Endothelial cell of umbilical vein (primary cell): ENCODE results near the gene FCN2.

Experiments used
- EZH2 ChIP-seq: IDR thresholded peaks from 2 replicates; pipeline ENCODE4 v1.6.1; 2012; ENCODE audit warnings: borderline replicate concordance, low read depth, mild to moderate bottlenecking, moderate library complexity, low read length, inconsistent platforms; ENCODE audit not compliant: severe bottlenecking
- MYC ChIP-seq: IDR thresholded peaks from one replicate; pipeline ENCODE4 v1.6.1; 2011; ENCODE audit warnings: mild to moderate bottlenecking, low read depth, low read length
- POLR2A ChIP-seq: IDR thresholded peaks from 2 replicates; pipeline ENCODE4 v1.6.1; 2012; ENCODE audit warnings: low read depth, mild to moderate bottlenecking, control low read depth, low read length
- TF ChIP-seq, protein P1 (sequence below), 2 donors: IDR thresholded peaks; 1 replicate in 1 of 2; 2 replicates in 1 of 2; pipeline ENCODE4 v1.5.1; 2011; ENCODE audit warnings: low read length in 2 of 2, mild to moderate bottlenecking in 2 of 2, moderate library complexity in 2 of 2, control low read depth in 1 of 2, inconsistent platforms in 1 of 2, low read depth in 1 of 2; ENCODE audit not compliant: insufficient read depth in 1 of 2; ENCODE audit errors: extremely low read depth in 1 of 2
- TF ChIP-seq, protein P2 (sequence below): IDR thresholded peaks from 2 replicates; pipeline ENCODE4 v1.6.1; 2011; ENCODE audit not compliant: insufficient read depth, insufficient read length

DNA sequence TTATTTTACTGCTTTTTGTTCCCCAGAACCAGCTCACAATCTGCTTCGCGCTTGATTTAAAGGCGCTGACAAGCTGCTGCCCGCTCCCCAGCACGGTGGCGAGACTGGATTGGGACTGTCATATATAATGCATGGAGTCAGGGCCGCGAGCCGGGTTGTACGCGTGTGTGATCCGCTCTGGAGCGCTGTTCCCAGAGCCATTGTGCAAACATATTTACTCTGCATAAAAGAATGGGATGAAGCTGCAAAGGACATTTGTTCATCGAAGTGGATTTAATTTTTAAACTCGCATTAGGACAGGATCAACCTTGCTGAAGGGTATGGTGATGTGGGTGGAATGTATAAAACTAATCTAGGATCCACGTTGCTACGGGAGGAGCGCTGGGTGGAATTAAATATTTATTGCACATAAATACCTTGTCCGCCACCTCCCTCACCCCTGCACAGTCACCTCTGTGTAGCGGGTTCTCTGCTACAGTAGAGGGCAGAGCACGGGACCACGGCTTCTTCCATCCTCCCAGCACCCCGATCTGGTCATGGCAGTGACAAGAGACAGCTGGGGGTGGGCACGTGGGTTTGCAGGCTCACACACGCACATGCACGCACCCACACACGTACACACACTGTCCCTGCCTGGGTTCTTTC is 55.2 kb downstream of the FCN2 start:
- no peak for TF ChIP-seq POLR2A
- TF ChIP-seq EZH2: no peak
- TF ChIP-seq, protein P1, sequence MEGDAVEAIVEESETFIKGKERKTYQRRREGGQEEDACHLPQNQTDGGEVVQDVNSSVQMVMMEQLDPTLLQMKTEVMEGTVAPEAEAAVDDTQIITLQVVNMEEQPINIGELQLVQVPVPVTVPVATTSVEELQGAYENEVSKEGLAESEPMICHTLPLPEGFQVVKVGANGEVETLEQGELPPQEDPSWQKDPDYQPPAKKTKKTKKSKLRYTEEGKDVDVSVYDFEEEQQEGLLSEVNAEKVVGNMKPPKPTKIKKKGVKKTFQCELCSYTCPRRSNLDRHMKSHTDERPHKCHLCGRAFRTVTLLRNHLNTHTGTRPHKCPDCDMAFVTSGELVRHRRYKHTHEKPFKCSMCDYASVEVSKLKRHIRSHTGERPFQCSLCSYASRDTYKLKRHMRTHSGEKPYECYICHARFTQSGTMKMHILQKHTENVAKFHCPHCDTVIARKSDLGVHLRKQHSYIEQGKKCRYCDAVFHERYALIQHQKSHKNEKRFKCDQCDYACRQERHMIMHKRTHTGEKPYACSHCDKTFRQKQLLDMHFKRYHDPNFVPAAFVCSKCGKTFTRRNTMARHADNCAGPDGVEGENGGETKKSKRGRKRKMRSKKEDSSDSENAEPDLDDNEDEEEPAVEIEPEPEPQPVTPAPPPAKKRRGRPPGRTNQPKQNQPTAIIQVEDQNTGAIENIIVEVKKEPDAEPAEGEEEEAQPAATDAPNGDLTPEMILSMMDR (IDR thresholded peaks at IDR 0.05; ENCODE audit: extremely low read depth in 1 of 2, insufficient read depth in 1 of 2, low read depth in 1 of 2, low read length in 2 of 2): no peak
- no peak for TF ChIP-seq MYC
- TF ChIP-seq, protein P2, sequence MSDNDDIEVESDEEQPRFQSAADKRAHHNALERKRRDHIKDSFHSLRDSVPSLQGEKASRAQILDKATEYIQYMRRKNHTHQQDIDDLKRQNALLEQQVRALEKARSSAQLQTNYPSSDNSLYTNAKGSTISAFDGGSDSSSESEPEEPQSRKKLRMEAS: no peak
